IPS-20b (cell line): ENCODE results near the gene SCN4A.
"Not testable (repeated sequence)": the region's sequence is repeated elsewhere in the genome, so short reads cannot be mapped to it uniquely, and the experiment has no call there.

Source experiments
- H3K27ac ChIP-seq: one replicate; pipeline ENCODE4 v1.5.1; 2013; ENCODE audit warnings: low read length
- H3K27me3 ChIP-seq: 2 replicates; pipeline ENCODE4 v1.6.1; 2013; ENCODE audit warnings: mild to moderate bottlenecking, low read length, inconsistent platforms; ENCODE audit not compliant: insufficient read depth
- H3K36me3 ChIP-seq: 2 replicates; pipeline ENCODE4 v1.6.1; 2013; ENCODE audit warnings: low read depth, mild to moderate bottlenecking, inconsistent platforms, low read length, moderate library complexity; ENCODE audit not compliant: insufficient read depth
- H3K4me1 ChIP-seq: 2 replicates; pipeline ENCODE4 v1.6.1; 2013; ENCODE audit warnings: mild to moderate bottlenecking, control low read depth, inconsistent platforms, low read length, moderate library complexity; ENCODE audit not compliant: insufficient read depth
- H3K4me3 ChIP-seq: 2 replicates; pipeline ENCODE4 v1.5.1; 2013; ENCODE audit warnings: mild to moderate bottlenecking, low read length, inconsistent platforms
- H3K9ac ChIP-seq: 2 replicates; pipeline ENCODE4 v1.6.1; 2013; ENCODE audit warnings: low read depth, mild to moderate bottlenecking, inconsistent platforms, low read length, moderate library complexity
- H3K9me3 ChIP-seq: 2 replicates; pipeline ENCODE4 v1.6.1; 2013; ENCODE audit warnings: mild to moderate bottlenecking, low read depth, low read length, inconsistent platforms; ENCODE audit not compliant: insufficient read depth

The SCN4A gene

GRCh38 chr17:63926164-63926563 lies 46.6 kb downstream of the SCN4A start:
- Histone ChIP-seq H3K4me1 (no peaks in the 10 kb centered on the region; the same call in 1 of the 2 replicates), H3K27ac (no peak overlapping the region), H3K36me3 (no peaks in the 10 kb centered on the region), H3K4me3 (no peak overlapping the region), H3K27me3 (no peaks in the 10 kb centered on the region), H3K9ac (no peak overlapping the region), H3K9me3 (no peaks in the 10 kb centered on the region)

- Histone ChIP-seq H3K27me3 (no peaks in the 10 kb centered on the region), H3K4me3 (no peak overlapping the region), H3K36me3 (no peaks in the 10 kb centered on the region), H3K4me1 (no peaks in the 10 kb centered on the region), H3K9ac (no peak overlapping the region), H3K9me3 (no peaks in the 10 kb centered on the region), H3K27ac (no peak overlapping the region)
Observed at GRCh38 chr17:63925615-63926014, 47.1 kb downstream of the SCN4A start.

- H3K27ac ChIP-seq, H3K36me3 ChIP-seq, H3K9ac ChIP-seq, H3K9me3 ChIP-seq, H3K27me3 ChIP-seq, H3K4me3 ChIP-seq, H3K4me1 ChIP-seq: not testable (repeated sequence)
Observed at GRCh38 chr17:63922402-63922801, 50.3 kb downstream of the SCN4A start.

- not testable (repeated sequence) for H3K4me1 ChIP-seq, H3K27ac ChIP-seq, H3K27me3 ChIP-seq, H3K36me3 ChIP-seq, H3K4me3 ChIP-seq, H3K9ac ChIP-seq, H3K9me3 ChIP-seq
Observed at GRCh38 chr17:63920779-63921178, 51.9 kb downstream of the SCN4A start.

GRCh38 chr17:63920050-63920449 lies 52.7 kb downstream of the SCN4A start:
- H3K9me3 ChIP-seq, H3K4me3 ChIP-seq, H3K9ac ChIP-seq, H3K27me3 ChIP-seq, H3K4me1 ChIP-seq, H3K27ac ChIP-seq, H3K36me3 ChIP-seq: not testable (repeated sequence)

GRCh38 chr17:63919311-63919723 lies 53.4 kb downstream of the SCN4A start:
- peaks cover 4% of the 10 kb centered on the region; the same call in 1 of the 2 replicates for H3K4me1 ChIP-seq
- no peak overlapping the region for H3K9ac ChIP-seq
- no peak overlapping the region for H3K27ac ChIP-seq
- H3K4me3 ChIP-seq = no peak overlapping the region
- H3K27me3 ChIP-seq = no peaks in the 10 kb centered on the region; the same call in 1 of the 2 replicates
- H3K36me3 ChIP-seq = no peaks in the 10 kb centered on the region
- H3K9me3 ChIP-seq = no peaks in the 10 kb centered on the region

- H3K36me3 ChIP-seq, H3K9me3 ChIP-seq, H3K9ac ChIP-seq, H3K27me3 ChIP-seq, H3K27ac ChIP-seq, H3K4me1 ChIP-seq: not testable (repeated sequence)
- H3K4me3 ChIP-seq = peak within 1 kb of the TSS; percentile 54; the same call in 1 of the 2 replicates
Observed at GRCh38 chr17:63918789-63919305, 53.9 kb downstream of the SCN4A start, which contains the start of gene GH1. TSS of gene GH1 (minus strand) at chr17:63918839. CDS start at chr17:63918776, 63 bp downstream.

GRCh38 chr17:63918305-63918704 lies 54.4 kb downstream of the SCN4A start:
- no peaks in the 10 kb centered on the region for H3K36me3 ChIP-seq

GRCh38 chr17:63917646-63918045 lies 55.1 kb downstream of the SCN4A start:
- Histone ChIP-seq H3K27ac (no peak overlapping the region), H3K27me3 (no peaks in the 10 kb centered on the region; the same call in 1 of the 2 replicates), H3K4me1 (peaks cover 4% of the 10 kb centered on the region; the same call in 1 of the 2 replicates), H3K36me3 (no peaks in the 10 kb centered on the region), H3K9me3 (no peaks in the 10 kb centered on the region), H3K4me3 (peak overlapping the region; percentile 54; the same call in 1 of the 2 replicates), H3K9ac (no peak overlapping the region)

More at GRCh38 chr17:63918305-63918704, 54.4 kb downstream of the SCN4A start:
- H3K27ac ChIP-seq = no peak overlapping the region
- H3K9me3 ChIP-seq = no peaks in the 10 kb centered on the region
- peak overlapping the region; percentile 54; the same call in 1 of the 2 replicates for H3K4me3 ChIP-seq
- H3K9ac ChIP-seq = no peak overlapping the region
- H3K27me3 ChIP-seq = no peaks in the 10 kb centered on the region; the same call in 1 of the 2 replicates
- peaks cover 4% of the 10 kb centered on the region; the same call in 1 of the 2 replicates for H3K4me1 ChIP-seq

GRCh38 chr17:63917206-63917605 lies 55.5 kb downstream of the SCN4A start:
- H3K9ac ChIP-seq, H3K4me3 ChIP-seq, H3K27ac ChIP-seq, H3K27me3 ChIP-seq, H3K4me1 ChIP-seq, H3K9me3 ChIP-seq, H3K36me3 ChIP-seq: not testable (repeated sequence)

GRCh38 chr17:63916566-63917185 lies 56.0 kb downstream of the SCN4A start:
- H3K9ac ChIP-seq = no peak overlapping the region
- no peaks in the 10 kb centered on the region; the same call in 1 of the 2 replicates for H3K27me3 ChIP-seq
- H3K36me3 ChIP-seq = no peaks in the 10 kb centered on the region
- H3K27ac ChIP-seq = no peak overlapping the region
- no peak overlapping the region for H3K4me3 ChIP-seq
- peaks cover 4% of the 10 kb centered on the region; the same call in 1 of the 2 replicates for H3K4me1 ChIP-seq
- no peaks in the 10 kb centered on the region for H3K9me3 ChIP-seq

GRCh38 chr17:63915753-63916152 lies 57.0 kb downstream of the SCN4A start:
- not testable (repeated sequence) for H3K4me1 ChIP-seq, H3K9ac ChIP-seq, H3K36me3 ChIP-seq, H3K27me3 ChIP-seq, H3K4me3 ChIP-seq, H3K9me3 ChIP-seq, H3K27ac ChIP-seq
